NCI-H2107 (cell line): ENCODE data around the gene FHL1.
"Not testable (repeated sequence)": the region's sequence is repeated elsewhere in the genome, so short reads cannot be mapped to it uniquely, and the experiment has no call there.

Experiments
- DNase-seq: peaks from one replicate; lab custom pipeline; 2025; lab: John Stamatoyannopoulos, UW

Gene FHL1

DNA sequence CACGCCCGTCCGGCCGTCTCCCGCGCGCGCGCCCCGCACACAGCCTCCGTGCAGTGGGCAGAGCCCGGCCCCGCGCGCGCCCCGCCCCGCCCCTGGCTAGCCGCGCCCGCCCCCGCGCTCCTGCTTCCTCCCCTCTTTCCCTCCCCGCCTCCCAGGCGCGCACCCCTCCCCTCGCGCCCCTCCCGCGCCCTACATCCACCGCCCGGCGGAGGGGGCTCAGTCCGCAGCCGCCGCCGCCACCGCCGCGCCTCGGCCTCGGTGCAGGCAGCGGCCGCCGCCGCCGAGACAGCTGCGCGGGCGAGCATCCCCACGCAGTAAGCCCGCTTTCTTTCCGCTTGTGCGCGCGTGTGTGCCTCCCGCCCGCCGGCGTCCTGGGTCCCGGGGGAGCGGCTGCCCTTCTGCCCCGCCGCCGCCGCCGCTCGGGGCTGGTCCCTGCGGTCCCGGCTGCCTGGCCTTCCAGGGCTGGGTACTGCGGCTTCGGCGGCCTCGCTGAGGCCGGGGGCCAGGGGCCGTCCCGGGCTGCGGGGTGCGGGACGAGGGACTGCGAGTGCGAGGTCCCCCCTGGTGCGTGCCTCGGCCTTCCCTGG, at the start of gene FHL1:
Gene FHL1, plus strand, starts transcription at position 219 of the 587 bp plus-strand sequence.
- DNase-seq: no peak

DNA sequence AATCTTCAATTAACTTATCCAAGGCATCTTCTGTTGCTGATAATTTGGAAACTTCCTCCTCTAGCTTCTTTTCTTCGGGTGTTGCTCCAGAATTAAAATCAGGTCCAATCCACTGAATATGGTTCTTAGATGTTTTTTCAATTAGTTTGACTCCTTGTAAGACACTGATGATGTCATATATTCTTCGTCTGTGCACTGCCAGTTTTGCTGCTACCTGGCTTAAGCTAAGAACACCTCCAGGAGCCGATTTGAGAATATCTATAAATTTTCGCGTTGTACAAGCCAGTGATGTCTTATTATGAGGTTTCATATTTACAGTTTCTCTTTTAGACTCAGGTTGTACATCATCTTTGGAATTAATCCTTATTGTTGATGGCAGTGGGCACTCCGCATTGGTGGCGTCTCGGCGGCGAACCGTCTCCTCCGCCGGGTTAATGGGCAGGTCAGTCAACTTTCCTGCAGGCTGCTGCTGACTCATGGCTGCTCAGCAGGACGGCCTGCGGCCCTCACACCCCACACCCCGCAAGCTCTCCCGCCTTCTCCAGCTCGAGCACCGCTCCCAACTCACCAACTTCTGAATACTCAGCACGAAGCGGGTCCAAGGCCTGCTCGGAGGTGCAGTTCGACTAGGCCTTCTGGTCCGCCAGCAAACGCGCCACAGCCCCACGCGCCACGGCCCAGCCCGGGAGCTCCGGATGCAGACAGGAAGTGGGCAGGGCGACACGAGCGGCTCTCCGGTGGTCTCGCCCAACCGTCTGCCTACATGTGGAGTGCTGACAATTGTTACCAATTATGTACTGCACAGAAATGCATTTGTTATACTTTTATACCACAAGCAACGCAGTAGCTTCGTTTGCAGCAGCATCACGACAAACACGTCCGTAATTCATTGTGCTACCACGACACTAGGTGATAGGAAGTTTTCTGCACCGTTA, 49.2 kb upstream of the FHL1 start:
- no peak for DNase-seq

DNA sequence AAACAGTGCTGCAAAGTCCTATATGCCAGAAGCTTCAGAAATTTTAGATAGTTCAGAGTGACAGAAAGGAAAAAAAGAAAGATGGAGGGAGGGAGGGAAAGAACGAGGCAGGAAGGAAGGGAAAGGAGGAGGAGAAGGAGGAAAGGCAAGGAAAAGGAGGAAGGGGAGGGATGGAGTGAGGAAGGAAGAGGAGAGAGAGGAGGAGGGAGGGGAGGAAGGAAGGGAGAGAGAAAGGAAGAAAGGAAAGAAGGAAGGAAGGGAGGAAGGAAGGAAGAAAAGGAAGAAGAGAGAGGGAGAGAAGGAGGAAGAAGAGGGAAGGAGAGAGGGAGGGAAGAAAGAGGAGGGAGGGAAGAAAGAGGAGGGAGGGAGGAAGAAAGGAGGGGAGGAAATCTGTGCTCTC, 42.4 kb upstream of the FHL1 start:
- DNase-seq: no peak

GRCh38 chrX:136106920-136107528, 40.3 kb upstream of the FHL1 start:
- no peak for DNase-seq

- not testable (repeated sequence) for DNase-seq
Observed at GRCh38 chrX:136108905-136109304, 38.4 kb upstream of the FHL1 start.

GRCh38 chrX:136112286-136112685, 35.0 kb upstream of the FHL1 start:
- DNase-seq: no peak

DNA sequence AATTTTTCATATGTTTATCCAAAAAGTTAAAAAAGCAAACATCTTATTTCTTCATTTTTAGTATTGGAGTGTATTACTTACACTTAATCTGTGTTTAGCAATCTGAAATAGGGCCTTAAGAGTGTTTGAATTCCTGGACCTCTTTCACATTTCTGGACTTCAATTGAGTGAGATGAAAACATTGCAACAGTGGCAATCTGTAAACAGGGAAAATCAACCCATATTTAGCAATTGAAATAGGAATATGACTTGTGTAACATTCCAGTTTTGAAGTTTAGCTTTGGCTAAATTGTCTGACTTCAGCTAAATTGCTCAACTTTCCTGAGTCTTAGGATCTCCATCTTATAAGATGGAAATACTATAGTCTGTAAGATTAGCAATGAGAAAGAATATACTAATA, 34.6 kb upstream of the FHL1 start:
- no peak for DNase-seq

- DNase-seq: no peak
Observed at GRCh38 chrX:136115126-136115903, 32.0 kb upstream of the FHL1 start.

- no peak for DNase-seq
Observed at GRCh38 chrX:136115904-136116297, 31.4 kb upstream of the FHL1 start.

DNA sequence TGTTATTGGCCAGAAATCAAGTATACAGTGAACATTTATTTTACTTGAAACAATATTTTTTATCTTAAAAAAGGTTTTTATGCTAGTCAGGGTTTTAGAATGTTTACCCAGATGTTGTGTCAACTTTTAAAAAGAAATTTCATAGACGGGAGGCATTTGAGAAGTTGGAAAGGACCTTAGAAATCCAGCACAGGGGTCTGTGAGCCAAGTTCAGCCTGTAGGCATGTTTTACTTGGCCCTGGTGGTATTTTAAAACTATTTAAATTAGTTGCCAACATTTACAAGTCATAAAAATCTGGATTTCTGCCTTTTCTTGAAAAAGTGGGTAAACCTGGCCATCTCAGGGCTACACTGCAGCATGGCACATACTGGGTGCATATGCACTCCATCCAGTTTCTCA, 25.5 kb upstream of the FHL1 start:
- no peak for DNase-seq

DNA sequence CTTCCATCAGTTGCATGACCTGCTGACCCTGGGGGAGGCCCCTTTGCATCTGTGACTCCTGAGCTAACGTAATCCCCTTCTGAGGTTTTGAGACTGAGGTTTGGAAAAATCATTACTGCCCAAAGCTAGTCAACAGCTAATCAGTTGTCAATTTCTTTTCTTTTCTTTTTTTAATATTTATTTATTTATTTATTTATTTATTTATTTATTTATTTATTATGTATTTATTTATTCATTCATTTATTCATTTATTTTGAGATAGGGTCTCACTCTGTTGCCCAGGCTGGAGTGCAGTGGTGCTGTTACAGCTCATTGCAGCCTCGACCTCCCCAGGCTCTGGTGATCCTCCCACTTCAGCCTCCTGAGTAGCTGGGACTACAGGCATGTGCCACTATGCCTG, 25.1 kb upstream of the FHL1 start:
- DNase-seq: no peak

GRCh38 chrX:136125106-136125505, 22.2 kb upstream of the FHL1 start:
- no peak for DNase-seq

GRCh38 chrX:136126371-136126770, 21.0 kb upstream of the FHL1 start:
- no peak for DNase-seq

DNA sequence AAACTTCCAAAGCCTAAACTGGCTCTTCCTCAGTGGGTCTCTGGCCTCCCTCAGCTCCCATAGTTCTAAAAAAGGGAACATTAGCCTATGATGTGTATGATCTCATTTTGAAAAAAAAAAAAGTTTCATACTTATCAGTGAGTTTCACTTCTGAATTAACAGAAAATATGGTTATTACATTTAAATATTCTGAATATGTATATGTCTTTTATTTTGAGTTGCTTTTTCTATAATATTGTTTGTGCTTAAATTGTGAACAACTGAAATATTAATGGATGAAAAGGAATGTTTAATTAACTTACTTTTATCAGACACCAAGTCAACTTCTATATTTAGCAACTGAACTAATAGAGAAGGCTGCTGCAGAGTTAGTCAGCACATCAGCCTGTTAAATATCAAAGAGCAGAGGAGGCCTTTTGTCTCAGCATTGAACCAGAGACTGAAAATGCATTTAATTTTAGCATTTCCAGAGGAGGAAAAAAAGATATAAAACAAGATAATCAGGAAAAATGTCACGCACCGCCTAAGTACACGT, 20.4 kb upstream of the FHL1 start:
- no peak for DNase-seq

GRCh38 chrX:136128743-136129142, 18.6 kb upstream of the FHL1 start:
- no peak for DNase-seq

- DNase-seq: no peak
Observed at GRCh38 chrX:136130931-136131833, 16.2 kb upstream of the FHL1 start.

- no peak for DNase-seq
Observed at GRCh38 chrX:136138939-136139338, 8.4 kb upstream of the FHL1 start.

GRCh38 chrX:136141569-136141968, 5.8 kb upstream of the FHL1 start:
- DNase-seq: no peak

GRCh38 chrX:136142592-136142991, 4.7 kb upstream of the FHL1 start:
- no peak for DNase-seq

GRCh38 chrX:136143711-136144110, 3.6 kb upstream of the FHL1 start:
- no peak for DNase-seq
